Transverse colon (tissue), 4 donors: Measurements from ENCODE around the gene RUNX1. TPM values are rescaled to one million over a fixed set of nuclear protein-coding genes. Genes with fewer than 3 reads are reported as not detected.

Source experiments
- DNase-seq: peaks from one replicate; pipeline ENCODE4 v3.0.0-alpha.2; 2019
- H3K27ac ChIP-seq, 4 donors: fragments of 200-600 bp; sonication (generic); 2 replicates each; pipeline ENCODE4 v1.5.1; 2016 to 2018; ENCODE audit warnings: inconsistent platforms in 4 of 4
- H3K27me3 ChIP-seq: fragments of 200-600 bp; sonication (generic); 2 replicates; pipeline ENCODE4 v1.5.1; 2017; ENCODE audit warnings: inconsistent platforms
- H3K36me3 ChIP-seq, 4 donors: fragments of 200-600 bp; sonication (generic); 2 replicates each; pipeline ENCODE4 v1.5.1; 2017 to 2019; ENCODE audit warnings: inconsistent platforms in 4 of 4
- H3K4me1 ChIP-seq, 4 donors: fragments of 200-600 bp; sonication (generic); 2 replicates each; pipeline ENCODE4 v1.5.1; 2017 to 2020; ENCODE audit warnings: inconsistent platforms in 4 of 4
- H3K4me3 ChIP-seq, 4 donors: fragments of 200-600 bp; sonication (generic); 1 replicate in 1 of 4; 2 replicates in 3 of 4; pipeline versions ENCODE4 v1.5.1 to v1.6.1; 2017 to 2019; ENCODE audit warnings: inconsistent platforms in 4 of 4
- H3K9me3 ChIP-seq, 2 donors: fragments of 200-600 bp; sonication (generic); 2 replicates each; pipeline ENCODE4 v1.5.1; 2017 to 2019; ENCODE audit warnings: inconsistent platforms in 2 of 2
- CTCF ChIP-seq, 5 experiments: fragments of 200-600 bp in 3 of 5; fragments of 450-650 bp in 2 of 5; sonication (generic) in 3 of 5; IDR thresholded peaks; 1 replicate in 2 of 5; 2 replicates in 3 of 5; pipeline ENCODE4 v1.5.1; 2016 to 2017; ENCODE audit warnings: antibody characterized with exemption in 5 of 5, inconsistent platforms in 3 of 5, mild to moderate bottlenecking in 2 of 5, moderate library complexity in 1 of 5
- EP300 ChIP-seq: sonication (generic); formaldehyde crosslinking; IDR thresholded peaks from one replicate; pipeline ENCODE4 v1.6.1; 2017; ENCODE audit warnings: antibody characterized with exemption, low read depth
- POLR2A ChIP-seq: fragments of 450-650 bp; IDR thresholded peaks from one replicate; pipeline ENCODE4 v1.6.1; 2016; ENCODE audit warnings: antibody characterized with exemption, mild to moderate bottlenecking, moderate library complexity
- POLR2AphosphoS5 ChIP-seq, 3 donors: sonication (generic); formaldehyde crosslinking; IDR thresholded peaks; one replicate each; pipeline ENCODE4 v1.6.1; 2016; ENCODE audit warnings: antibody characterized with exemption in 3 of 3
- WGBS, 2 donors: methylation state at CpG; one replicate each; pipeline ENCODE4 v1.1.5; 2018; ENCODE audit warnings: low coverage in 1 of 2; 5-methylcytosine and 5-hydroxymethylcytosine counted together
- in situ Hi-C, 4 donors: fragments of 200-750 bp; cut with MboI; loops; one replicate each; pipeline versions ENCODE4 v1.15.0 to v1.15.1; 2017; ENCODE audit warnings: low sequenced_read_pairs in 3 of 4, low pct_ligation_motif_present in 1 of 4, low pct_unique_long_range_greater_than_20kb in 1 of 4
- intact Hi-C: fragments of 100-400 bp; cut with DNase I; formaldehyde crosslinking; loops from one replicate; pipeline ENCODE4 v1.15.1; 2023; ENCODE audit warnings: low total_unique reads
- total RNA-seq, 4 donors: library from RNA; depleted of rRNA; stranded (reverse); fragments of >200 nt; gene quantifications; one replicate each; pipeline ENCODE4 v1.1.0, GENCODE V29; 2016

The RUNX1 gene
- total RNA-seq, 4 donors from 2014 or later, result 8.3 to 60.1 (median 34.7) TPM

- no peak overlapping the region for H3K27ac ChIP-seq
- no peak for DNase-seq
- H3K27me3 ChIP-seq, result no peaks in the 10 kb centered on the region
- 80 to 86% methylated on average over 1 to 11 of the region's 11 CpGs for WGBS, 2 donors
- H3K4me3 ChIP-seq, result no peak overlapping the region
- no peak for TF ChIP-seq EP300
- TF ChIP-seq POLR2A, result no peak
- no peak for TF ChIP-seq CTCF (IDR thresholded peaks at IDR 0.05)
- TF ChIP-seq POLR2AphosphoS5 (IDR thresholded peaks at IDR 0.05), result no peak
- H3K4me1 ChIP-seq, result no peaks in the 10 kb centered on the region
- no peaks in the 10 kb centered on the region for H3K36me3 ChIP-seq
- intact Hi-C loops, result no loop called here
- H3K9me3 ChIP-seq, result no peaks in the 10 kb centered on the region
- in situ Hi-C loops, result no loop called here
Observed at GRCh38 chr21:34782506-34783360, 266.4 kb downstream of the RUNX1 start.

- WGBS, 2 donors, result 60 to 78% methylated on average over 1 to 7 of the region's 7 CpGs
Observed at GRCh38 chr21:34781526-34781925, 267.6 kb downstream of the RUNX1 start.

GRCh38 chr21:34779860-34780259, 269.2 kb downstream of the RUNX1 start:
- in situ Hi-C loops (no loop called here), intact Hi-C loops (loop anchor here (1.0 kb wide), 1 partner anchor 20 kb away; no protein-coding TSS in a partner anchor)
- 29% methylated on average over 2 of the region's 2 CpGs; no CpG with 5 or more reads in 1 of the 2 donors for WGBS, 2 donors
- TF ChIP-seq CTCF (IDR thresholded peaks at IDR 0.05) (no peak), POLR2A (no peak), POLR2AphosphoS5 (IDR thresholded peaks at IDR 0.05) (no peak)
- no peaks in the 10 kb centered on the region for H3K36me3 ChIP-seq
- no peak for DNase-seq
- H3K27me3 ChIP-seq, result no peaks in the 10 kb centered on the region
- H3K27ac ChIP-seq, result no peak overlapping the region
- H3K4me1 ChIP-seq, result peaks cover 0 to 4% (median 0%) of the 10 kb centered on the region in 4 donors
- no peak overlapping the region for H3K4me3 ChIP-seq
- no peaks in the 10 kb centered on the region for H3K9me3 ChIP-seq

More at GRCh38 chr21:34781526-34781925, 267.6 kb downstream of the RUNX1 start:
- in situ Hi-C loops (no loop called here), intact Hi-C loops (no loop called here)
- no peak overlapping the region for H3K27ac ChIP-seq
- no peaks in the 10 kb centered on the region for H3K36me3 ChIP-seq
- no peaks in the 10 kb centered on the region for H3K4me1 ChIP-seq
- H3K4me3 ChIP-seq, result no peak overlapping the region
- TF ChIP-seq POLR2AphosphoS5 (IDR thresholded peaks at IDR 0.05) (no peak), POLR2A (no peak), EP300 (no peak), CTCF (IDR thresholded peaks at IDR 0.05) (no peak)
- no peaks in the 10 kb centered on the region for H3K9me3 ChIP-seq
- no peaks in the 10 kb centered on the region for H3K27me3 ChIP-seq
- DNase-seq, result no peak

- 71 to 81% methylated on average over 5 to 7 of the region's 7 CpGs for WGBS, 2 donors
- peaks cover 0 to 4% (median 0%) of the 10 kb centered on the region in 4 donors for H3K4me1 ChIP-seq
Observed at GRCh38 chr21:34775793-34776192, 273.3 kb downstream of the RUNX1 start.

More at GRCh38 chr21:34775793-34776192, 273.3 kb downstream of the RUNX1 start:
- no peak for DNase-seq
- H3K27ac ChIP-seq, result no peak overlapping the region
- in situ Hi-C loops (no loop called here), intact Hi-C loops (no loop called here)
- TF ChIP-seq POLR2A (no peak), CTCF (IDR thresholded peaks at IDR 0.05) (no peak)
- H3K27me3 ChIP-seq, result no peaks in the 10 kb centered on the region
- H3K36me3 ChIP-seq, result no peaks in the 10 kb centered on the region
- no peak overlapping the region for H3K4me3 ChIP-seq
- H3K9me3 ChIP-seq, result no peaks in the 10 kb centered on the region
